Right lobe of liver (tissue), 6 donors: ENCODE results near the gene DCANP1. TPM values are rescaled to one million over a fixed set of nuclear protein-coding genes. Genes with fewer than 3 reads are reported as not detected.

Source experiments
- ATAC-seq, 4 donors: fragments of 200-7000 bp; cut with Tn5 transposase; one replicate each; pipeline ENCODE4 v1.9.1; 2020; ENCODE audit warnings: mild to moderate bottlenecking in 4 of 4, moderate library complexity in 4 of 4
- DNase-seq, 3 donors: peaks; one replicate each; pipeline ENCODE4 v3.0.0-alpha.2; 2020
- H3K27ac ChIP-seq, 3 donors: fragments of 200-600 bp; one replicate each; pipeline ENCODE4 v1.8.0; 2022
- H3K27me3 ChIP-seq, 2 donors: fragments of 200-600 bp; one replicate each; pipeline ENCODE4 v1.8.0; 2022
- H3K36me3 ChIP-seq, 4 donors: fragments of 200-600 bp; sonication (generic) in 1 of 4; one replicate each; pipeline versions ENCODE4 v1.5.1 to v1.8.0; 2017 to 2022; ENCODE audit warnings: control low read depth in 1 of 4
- H3K4me1 ChIP-seq, 4 donors: fragments of 200-600 bp; sonication (generic) in 1 of 4; one replicate each; pipeline versions ENCODE4 v1.5.1 to v1.8.0; 2017 to 2022; ENCODE audit warnings: control low read depth in 1 of 4
- H3K4me3 ChIP-seq, 3 donors: fragments of 200-600 bp; one replicate each; pipeline ENCODE4 v1.8.0; 2022
- H3K9me3 ChIP-seq, 4 donors: fragments of 200-600 bp; sonication (generic) in 1 of 4; one replicate each; pipeline versions ENCODE4 v1.5.1 to v1.8.0; 2017 to 2022; ENCODE audit warnings: control low read depth in 1 of 4
- CTCF ChIP-seq, 4 donors: fragments of 200-600 bp in 3 of 4; fragments of 450-650 bp in 1 of 4; IDR thresholded peaks; one replicate each; pipeline versions ENCODE4 v1.5.1 to v1.8.0; 2016 to 2022; ENCODE audit warnings: antibody characterized with exemption in 4 of 4, mild to moderate bottlenecking in 2 of 4
- POLR2A ChIP-seq: fragments of 450-650 bp; IDR thresholded peaks from one replicate; pipeline ENCODE4 v1.6.1; 2017; ENCODE audit warnings: antibody characterized with exemption, mild to moderate bottlenecking
- WGBS: methylation state at CpG from one replicate; pipeline ENCODE4 v1.1.6; 2018; ENCODE audit warnings: low coverage, low lambda C conversion rate; ENCODE audit not compliant: insufficient coverage; ENCODE audit errors: missing lambda C conversion rate; 5-methylcytosine and 5-hydroxymethylcytosine counted together
- intact Hi-C, 2 donors: fragments of 100-400 bp; cut with DNase I; formaldehyde crosslinking; loops; one replicate each; pipeline versions ENCODE4 v1.11.2 to v1.14.1; 2022
- total RNA-seq, 6 experiments: library from RNA; depleted of rRNA in 2 of 6; stranded (reverse); fragments of >200 nt in 2 of 6; fragmentation: NEBNext Ultra II Directional in 3 of 6; extraction: Animal tissue kit (Norgen Biotek cat#: 25700) in 3 of 6; gene quantifications; one replicate each; pipeline versions ENCODE4 v1.1.0 to v1.2.4, GENCODE V29; 2016 to 2023
- donor health status: DM: no; HTN: yes; CAD: no.
- donor health status: DM: no; HTN: no; CAD: no.
- donor health status: DM: no; HTN: no; CAD: no.
- donor health status: DM: no; HTN: yes; CAD: no.
- donor health status: DM: no; HTN: yes; CAD: no.

DCANP1 gene
- total RNA-seq, 6 experiments from 2014 or later = not detected

GRCh38 chr5:135462304-135462703 is 15.2 kb upstream of the DCANP1 start:
- Histone ChIP-seq H3K36me3 (no peaks in the 10 kb centered on the region), H3K4me3 (no peak overlapping the region), H3K9me3 (no peaks in the 10 kb centered on the region), H3K4me1 (no peaks in the 10 kb centered on the region), H3K27ac (no peak overlapping the region), H3K27me3 (no peaks in the 10 kb centered on the region)
- ATAC-seq (peak; percentile 22 to 55 (median 37)), DNase-seq (no peak)
- TF ChIP-seq POLR2A (no peak), CTCF (IDR thresholded peaks at IDR 0.05) (peak in 3 of 4 donors; percentile 39 to 47 (median 39))
- WGBS = 6% methylated on average over 5 of the region's 6 CpGs
- intact Hi-C loops = no loop called here

- TF ChIP-seq POLR2A (no peak), CTCF (IDR thresholded peaks at IDR 0.05) (no peak)
- WGBS = 76% methylated on average over 6 of the region's 7 CpGs
- Histone ChIP-seq H3K4me3 (no peak overlapping the region), H3K27me3 (no peaks in the 10 kb centered on the region), H3K27ac (no peak overlapping the region), H3K9me3 (no peaks in the 10 kb centered on the region), H3K4me1 (no peaks in the 10 kb centered on the region), H3K36me3 (no peaks in the 10 kb centered on the region)
- intact Hi-C loops = no loop called here
- ATAC-seq (no peak), DNase-seq (no peak)
Observed at GRCh38 chr5:135461481-135462151, 14.5 kb upstream of the DCANP1 start.

- WGBS = 56% methylated on average over 9 of the region's 11 CpGs
- no peaks in the 10 kb centered on the region for H3K4me1 ChIP-seq
- ATAC-seq (no peak), DNase-seq (no peak)
- TF ChIP-seq POLR2A = no peak
- no peak for TF ChIP-seq CTCF (IDR thresholded peaks at IDR 0.05)
- H3K36me3 ChIP-seq = no peaks in the 10 kb centered on the region
- H3K4me3 ChIP-seq = no peak overlapping the region
- H3K27ac ChIP-seq = no peak overlapping the region
- intact Hi-C loops = no loop called here
- H3K27me3 ChIP-seq = no peaks in the 10 kb centered on the region
- H3K9me3 ChIP-seq = no peaks in the 10 kb centered on the region
Observed at GRCh38 chr5:135460246-135461033, 13.3 kb upstream of the DCANP1 start.

- whole genome bisulfite sequencing = 15% methylated on average over 4 of the region's 5 CpGs
- Histone ChIP-seq H3K9me3 (no peaks in the 10 kb centered on the region), H3K4me1 (no peaks in the 10 kb centered on the region), H3K36me3 (no peaks in the 10 kb centered on the region), H3K27me3 (no peaks in the 10 kb centered on the region), H3K4me3 (no peak overlapping the region), H3K27ac (no peak overlapping the region)
- DNase-seq = peak in 1 of 3 donors; percentile 46
- intact Hi-C loops = no loop called here
- TF ChIP-seq CTCF (IDR thresholded peaks at IDR 0.05) (no peak), POLR2A (no peak)
- peak in 2 of 4 donors; percentile 25 to 38 for ATAC-seq
Observed at GRCh38 chr5:135458921-135459331, 11.8 kb upstream of the DCANP1 start.
